H9 (cell line): ENCODE data around the gene SCUBE3. TPM values are rescaled to one million over a fixed set of nuclear protein-coding genes. Genes with fewer than 3 reads are reported as not detected.

Experiments used
- DNase-seq: peaks from one replicate; pipeline ENCODE4 v3.0.0-alpha.2; 2017
- H2AFZ ChIP-seq: one replicate; pipeline ENCODE4 v1.6.1; 2013; ENCODE audit warnings: mild to moderate bottlenecking, low read length, control low read depth, moderate library complexity
- H2AK5ac ChIP-seq: 2 replicates; pipeline ENCODE4 v1.6.1; 2013; ENCODE audit warnings: low read length, control low read depth, mixed read lengths; ENCODE audit not compliant: insufficient read length
- H2BK120ac ChIP-seq: one replicate; pipeline ENCODE4 v1.6.1; 2013; ENCODE audit warnings: low read depth, mild to moderate bottlenecking, low read length, control low read depth, inconsistent platforms; ENCODE audit not compliant: poor library complexity, severe bottlenecking
- H2BK12ac ChIP-seq: 2 replicates; pipeline ENCODE4 v1.6.1; 2013; ENCODE audit warnings: low read length, control low read depth, mixed read lengths, low read depth; ENCODE audit not compliant: insufficient read length
- H2BK15ac ChIP-seq: 2 replicates; pipeline ENCODE4 v1.6.1; 2013; ENCODE audit warnings: low read depth, low read length, control low read depth
- H2BK20ac ChIP-seq: one replicate; pipeline ENCODE4 v1.6.1; 2013; ENCODE audit warnings: low read depth, mild to moderate bottlenecking, low read length, control low read depth, inconsistent platforms; ENCODE audit not compliant: poor library complexity, severe bottlenecking
- H2BK5ac ChIP-seq: 2 replicates; pipeline ENCODE4 v1.6.1; 2013; ENCODE audit warnings: low read length, control low read depth, mixed read lengths; ENCODE audit not compliant: insufficient read length
- H3K14ac ChIP-seq: 2 replicates; pipeline ENCODE4 v1.6.1; 2013; ENCODE audit warnings: low read length, control low read depth; ENCODE audit not compliant: insufficient read depth
- H3K18ac ChIP-seq: 2 replicates; pipeline ENCODE4 v1.6.1; 2013; ENCODE audit warnings: low read depth, mild to moderate bottlenecking, mixed read lengths, low read length, control low read depth; ENCODE audit not compliant: insufficient read length
- H3K23ac ChIP-seq: 2 replicates; pipeline ENCODE4 v1.6.1; 2013; ENCODE audit warnings: low read length, control low read depth, mixed read lengths, low read depth; ENCODE audit not compliant: insufficient read length
- H3K23me2 ChIP-seq: 2 replicates; pipeline ENCODE4 v1.6.1; 2013; ENCODE audit warnings: low read depth, mild to moderate bottlenecking, mixed read lengths, low read length, control low read depth; ENCODE audit not compliant: insufficient read length, poor library complexity, severe bottlenecking
- H3K27ac ChIP-seq: 2 replicates; pipeline ENCODE4 v1.5.1; 2013; ENCODE audit warnings: low read length, control low read depth, mixed read lengths, low read depth; ENCODE audit not compliant: insufficient read length
- H3K27me3 ChIP-seq: 2 replicates; pipeline ENCODE4 v1.6.1; 2013; ENCODE audit warnings: low read length, control low read depth, inconsistent platforms; ENCODE audit not compliant: insufficient read depth
- H3K4ac ChIP-seq: 2 replicates; pipeline ENCODE4 v1.6.1; 2013; ENCODE audit warnings: low read depth, mild to moderate bottlenecking, control low read depth, inconsistent platforms, low read length, moderate library complexity
- H3K4me1 ChIP-seq: 2 replicates; pipeline ENCODE4 v1.6.1; 2013; ENCODE audit warnings: low read length, control low read depth, inconsistent platforms; ENCODE audit not compliant: insufficient read depth
- H3K4me2 ChIP-seq: 2 replicates; pipeline ENCODE4 v1.6.1; 2013; ENCODE audit warnings: low read length, control low read depth, mixed read lengths; ENCODE audit not compliant: insufficient read length, insufficient read depth
- H3K56ac ChIP-seq: 2 replicates; pipeline ENCODE4 v1.6.1; 2013; ENCODE audit warnings: low read depth, mild to moderate bottlenecking, mixed read lengths, low read length, control low read depth; ENCODE audit not compliant: insufficient read length
- H3K79me1 ChIP-seq: 2 replicates; pipeline ENCODE4 v1.6.1; 2013; ENCODE audit warnings: low read depth, mild to moderate bottlenecking, moderate library complexity, low read length, control low read depth, inconsistent platforms; ENCODE audit not compliant: insufficient read depth, poor library complexity, severe bottlenecking
- H3K79me2 ChIP-seq: 2 replicates; pipeline ENCODE4 v1.6.1; 2013; ENCODE audit warnings: low read length, control low read depth, inconsistent platforms; ENCODE audit not compliant: insufficient read depth
- H3K9ac ChIP-seq: 2 replicates; pipeline ENCODE4 v1.6.1; 2013; ENCODE audit warnings: low read length, control low read depth, mixed read lengths; ENCODE audit not compliant: insufficient read length; ENCODE audit errors: extremely low read depth
- H3K9me3 ChIP-seq: one replicate; pipeline ENCODE4 v1.6.1; 2013; ENCODE audit warnings: low read depth, low read length, inconsistent platforms; ENCODE audit not compliant: control insufficient read depth
- H3T11ph ChIP-seq: one replicate; pipeline ENCODE4 v1.6.1; 2013; ENCODE audit warnings: mild to moderate bottlenecking, low read length, control low read depth, inconsistent platforms
- H4K20me1 ChIP-seq: one replicate; pipeline ENCODE4 v1.6.1; 2013; ENCODE audit not compliant: control insufficient read depth, insufficient read length, insufficient read depth
- H4K5ac ChIP-seq: 2 replicates; pipeline ENCODE4 v1.6.1; 2013; ENCODE audit warnings: low read depth, mild to moderate bottlenecking, mixed read lengths, low read length, control low read depth; ENCODE audit not compliant: insufficient read length
- H4K8ac ChIP-seq: replicated peaks from 2 replicates; pipeline ENCODE4 v1.6.1; 2013; ENCODE audit warnings: low read length, control low read depth, mixed read lengths, low read depth; ENCODE audit not compliant: insufficient read length
- H4K91ac ChIP-seq: 2 replicates; pipeline ENCODE4 v1.6.1; 2013; ENCODE audit warnings: low read depth, mild to moderate bottlenecking, moderate library complexity, mixed read lengths, low read length, control low read depth; ENCODE audit not compliant: insufficient read length
- H3K27ac Mint-ChIP-seq, 3 experiments: 2 replicates in 2 of 3; 3 replicates in 1 of 3; pipeline ENCODE4 v1.8.0; 2020 to 2021; ENCODE audit warnings: mixed read lengths in 3 of 3, mild to moderate bottlenecking in 1 of 3, moderate library complexity in 1 of 3
- H3K27me3 Mint-ChIP-seq: 2 replicates; pipeline ENCODE4 v1.8.0; 2021; ENCODE audit warnings: low read depth, mild to moderate bottlenecking, moderate library complexity, mixed read lengths
- H3K36me3 Mint-ChIP-seq, 3 experiments: 2 replicates in 2 of 3; 3 replicates in 1 of 3; pipeline ENCODE4 v1.8.0; 2020 to 2021; ENCODE audit warnings: low read depth in 3 of 3, mixed read lengths in 3 of 3; ENCODE audit not compliant: insufficient read depth in 1 of 3
- H3K4me1 Mint-ChIP-seq, 2 experiments: 2 replicates each; pipeline ENCODE4 v1.8.0; 2020; ENCODE audit warnings: mixed read lengths in 2 of 2
- H3K4me3 Mint-ChIP-seq, 2 experiments: 2 replicates in 1 of 2; 3 replicates in 1 of 2; pipeline ENCODE4 v1.8.0; 2020 to 2021; ENCODE audit warnings: mild to moderate bottlenecking in 2 of 2, mixed read lengths in 2 of 2, moderate library complexity in 1 of 2
- H3K9me3 Mint-ChIP-seq, 2 experiments: 2 replicates in 1 of 2; 3 replicates in 1 of 2; pipeline ENCODE4 v1.8.0; 2020; ENCODE audit warnings: mild to moderate bottlenecking in 2 of 2, mixed read lengths in 2 of 2, moderate library complexity in 1 of 2
- CTCF ChIP-seq: fragments of 200-600 bp; sonication (generic); conservative IDR thresholded peaks from 3 replicates; pipeline ENCODE4 v1.8.0; 2021; ENCODE audit warnings: antibody characterized with exemption, mild to moderate bottlenecking
- WGBS: extraction: QIAGEN DNeasy Blood & Tissue Kit; methylation state at CpG from one replicate; pipeline ENCODE4 v1.1.7; 2013; ENCODE audit warnings: missing lambda C conversion rate, low lambda C conversion rate, mixed read lengths; ENCODE audit not compliant: insufficient read length; ENCODE audit errors: extremely low coverage; 5-methylcytosine and 5-hydroxymethylcytosine counted together
- total RNA-seq: library from RNA; stranded (reverse); gene quantifications from 2 replicates; pipeline ENCODE4 v1.2.1, GENCODE V29; 2021

SCUBE3 gene
- total RNA-seq, 1 experiment from 2014 or later, result 2.7 TPM

GRCh38 chr6:35248965-35249364 is 35.2 kb downstream of the SCUBE3 start:
- no CpG with 5 or more reads among the region's 3 CpGs for WGBS
- H3K4me1 ChIP-seq, result no peaks in the 10 kb centered on the region; the same call in 1 of the 2 replicates

More at GRCh38 chr6:35248965-35249364, 35.2 kb downstream of the SCUBE3 start:
- Mint-ChIP-seq H3K27ac (peak overlapping the region in 2 of 3 experiments; percentile 15 to 17; a peak in 3 of 7 replicates), H3K27me3 (no peaks in the 10 kb centered on the region; the same call in 1 of the 2 replicates), H3K4me3 (no peak overlapping the region), H3K9me3 (no peaks in the 10 kb centered on the region), H3K4me1 (peaks cover 19 to 22% of the 10 kb centered on the region in 2 experiments), H3K36me3 (peaks cover 0 to 4% (median 0%) of the 10 kb centered on the region in 3 experiments; a peak in 5 of 7 replicates)
- Histone ChIP-seq H3T11ph (no peak overlapping the region), H3K27ac (no peak overlapping the region), H3K56ac (no peak overlapping the region), H2BK15ac (no peak overlapping the region), H2AFZ (no peak overlapping the region), H3K79me1 (no peaks in the 10 kb centered on the region), H2AK5ac (no peak overlapping the region), H4K8ac (no peak overlapping the region), H3K18ac (no peak overlapping the region), H3K9me3 (no peaks in the 10 kb centered on the region), H3K4me2 (no peak overlapping the region), H4K20me1 (no peaks in the 10 kb centered on the region), H3K79me2 (no peaks in the 10 kb centered on the region), H3K9ac (no peak overlapping the region), H2BK120ac (no peak overlapping the region), H3K4ac (no peak overlapping the region), H2BK20ac (no peak overlapping the region), H4K91ac (no peak overlapping the region), H3K14ac (no peak overlapping the region), H3K23me2 (no peaks in the 10 kb centered on the region), H3K27me3 (no peaks in the 10 kb centered on the region), H4K5ac (no peak overlapping the region), H2BK12ac (no peak overlapping the region), H2BK5ac (no peak overlapping the region), H3K23ac (no peak overlapping the region)
- no peak for DNase-seq
- no peak for TF ChIP-seq CTCF
